ENCODE data around the gene MANF. TPM values are rescaled to one million over a fixed set of nuclear protein-coding genes. Genes with fewer than 3 reads are reported as not detected.

MANF gene
- total RNA-seq, 2 donors from 2014 or later: 25.4 to 35.6 TPM

DNA sequence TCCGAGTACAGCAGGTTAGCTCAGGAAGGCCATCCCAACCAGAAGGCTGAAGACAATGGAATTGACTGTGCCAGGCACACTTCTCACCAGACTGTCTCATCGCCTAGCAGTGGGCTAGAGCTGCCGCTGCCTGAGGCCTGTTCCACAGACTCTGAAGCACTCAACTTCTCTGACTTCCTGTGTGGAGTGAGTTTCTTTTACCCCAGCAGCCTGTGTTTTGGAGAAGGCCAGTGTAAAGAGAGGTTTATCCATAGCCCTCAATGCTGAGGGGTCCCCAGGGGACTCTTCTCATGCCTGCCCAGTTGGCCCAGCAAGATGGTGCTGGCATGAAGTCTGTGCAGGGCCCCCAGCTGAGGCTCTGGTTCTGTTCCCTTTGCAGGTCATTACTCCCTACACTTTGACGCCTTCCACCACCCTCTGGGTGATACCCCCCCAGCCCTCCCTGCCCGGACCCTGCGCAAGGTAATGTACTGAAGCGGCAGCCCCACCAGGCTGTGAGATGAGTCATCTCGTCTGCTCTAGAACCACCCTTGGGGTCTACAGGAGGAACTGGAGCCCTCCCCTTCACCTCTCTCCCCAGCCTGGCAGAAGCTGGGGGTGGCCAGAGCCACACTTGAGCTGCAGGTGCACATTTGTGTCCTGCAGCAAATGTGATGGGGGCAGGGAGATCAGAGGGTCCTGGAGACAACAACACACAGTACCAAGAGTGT, 5.2 kb upstream of the MANF start:
- Histone ChIP-seq H3K27ac (no peak overlapping the region), H3K4me1 (peaks cover 10% of the 10 kb centered on the region), H3K36me3 (replicated peaks in 1 of 2; ENCODE audit: insufficient read depth in 1 of 2, low read depth in 2 of 2) (no peaks in the 10 kb centered on the region), H3K27me3 (no peaks in the 10 kb centered on the region), H3K4me3 (no peak overlapping the region), H3K9me3 (no peaks in the 10 kb centered on the region)
- DNase-seq: no peak
- intact Hi-C loops (cut with DNase I): loop anchor here (10.0 kb wide), 1 partner anchor 745 kb away; no protein-coding TSS in a partner anchor
- ATAC-seq: no peak
- TF ChIP-seq, protein P1, sequence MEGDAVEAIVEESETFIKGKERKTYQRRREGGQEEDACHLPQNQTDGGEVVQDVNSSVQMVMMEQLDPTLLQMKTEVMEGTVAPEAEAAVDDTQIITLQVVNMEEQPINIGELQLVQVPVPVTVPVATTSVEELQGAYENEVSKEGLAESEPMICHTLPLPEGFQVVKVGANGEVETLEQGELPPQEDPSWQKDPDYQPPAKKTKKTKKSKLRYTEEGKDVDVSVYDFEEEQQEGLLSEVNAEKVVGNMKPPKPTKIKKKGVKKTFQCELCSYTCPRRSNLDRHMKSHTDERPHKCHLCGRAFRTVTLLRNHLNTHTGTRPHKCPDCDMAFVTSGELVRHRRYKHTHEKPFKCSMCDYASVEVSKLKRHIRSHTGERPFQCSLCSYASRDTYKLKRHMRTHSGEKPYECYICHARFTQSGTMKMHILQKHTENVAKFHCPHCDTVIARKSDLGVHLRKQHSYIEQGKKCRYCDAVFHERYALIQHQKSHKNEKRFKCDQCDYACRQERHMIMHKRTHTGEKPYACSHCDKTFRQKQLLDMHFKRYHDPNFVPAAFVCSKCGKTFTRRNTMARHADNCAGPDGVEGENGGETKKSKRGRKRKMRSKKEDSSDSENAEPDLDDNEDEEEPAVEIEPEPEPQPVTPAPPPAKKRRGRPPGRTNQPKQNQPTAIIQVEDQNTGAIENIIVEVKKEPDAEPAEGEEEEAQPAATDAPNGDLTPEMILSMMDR (IDR thresholded peaks at IDR 0.05): no peak
- TF ChIP-seq POLR2A (IDR thresholded peaks at IDR 0.05): no peak
- WGBS, 2 donors: 69 to 100% methylated on average over 1 to 8 of the region's 8 CpGs

GRCh38 chr3:51380601-51381332, 4.3 kb upstream of the MANF start:
- no peak for TF ChIP-seq POLR2A (IDR thresholded peaks at IDR 0.05)
- TF ChIP-seq, protein P1 (IDR thresholded peaks at IDR 0.05): no peak
- 82 to 89% methylated on average over 15 of the region's 15 CpGs for WGBS, 2 donors
- no peak for DNase-seq
- H3K9me3 ChIP-seq: no peaks in the 10 kb centered on the region
- no peaks in the 10 kb centered on the region for H3K36me3 ChIP-seq (replicated peaks in 1 of 2; ENCODE audit: insufficient read depth in 1 of 2, low read depth in 2 of 2)
- intact Hi-C loops (cut with DNase I): no loop called here
- no peaks in the 10 kb centered on the region for H3K27me3 ChIP-seq
- H3K27ac ChIP-seq: no peak overlapping the region
- H3K4me1 ChIP-seq: peaks cover 11% of the 10 kb centered on the region
- ATAC-seq: no peak
- H3K4me3 ChIP-seq: no peak overlapping the region

DNA sequence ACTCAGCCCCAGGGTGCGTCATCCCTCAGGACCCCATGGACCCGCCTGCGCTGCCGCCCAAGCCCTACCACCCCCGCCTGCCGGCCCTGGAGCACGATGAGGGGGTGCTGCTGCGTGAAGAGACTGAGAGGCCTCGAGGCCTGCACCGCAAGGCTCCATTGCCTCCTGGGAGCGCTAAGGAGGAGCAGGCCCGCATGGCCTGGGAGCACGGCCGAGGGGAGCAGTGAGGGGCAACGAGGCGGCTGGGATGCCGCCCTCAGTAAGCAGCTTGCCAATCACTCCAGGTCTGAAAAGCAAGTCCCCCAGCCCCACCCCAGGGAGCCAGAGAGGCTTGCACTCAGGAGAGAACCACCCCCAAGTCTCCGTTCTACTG, 3.8 kb upstream of the MANF start:
- Histone ChIP-seq H3K27ac (no peak overlapping the region), H3K4me1 (peaks cover 17% of the 10 kb centered on the region), H3K27me3 (no peaks in the 10 kb centered on the region), H3K36me3 (replicated peaks in 1 of 2; ENCODE audit: insufficient read depth in 1 of 2, low read depth in 2 of 2) (no peaks in the 10 kb centered on the region), H3K4me3 (no peak overlapping the region), H3K9me3 (no peaks in the 10 kb centered on the region)
- ATAC-seq: no peak
- 92 to 95% methylated on average over 17 to 18 of the region's 18 CpGs for WGBS, 2 donors
- DNase-seq: no peak
- intact Hi-C loops (cut with DNase I): no loop called here
- TF ChIP-seq, protein P1 (IDR thresholded peaks at IDR 0.05): no peak
- TF ChIP-seq POLR2A (IDR thresholded peaks at IDR 0.05): no peak

DNA sequence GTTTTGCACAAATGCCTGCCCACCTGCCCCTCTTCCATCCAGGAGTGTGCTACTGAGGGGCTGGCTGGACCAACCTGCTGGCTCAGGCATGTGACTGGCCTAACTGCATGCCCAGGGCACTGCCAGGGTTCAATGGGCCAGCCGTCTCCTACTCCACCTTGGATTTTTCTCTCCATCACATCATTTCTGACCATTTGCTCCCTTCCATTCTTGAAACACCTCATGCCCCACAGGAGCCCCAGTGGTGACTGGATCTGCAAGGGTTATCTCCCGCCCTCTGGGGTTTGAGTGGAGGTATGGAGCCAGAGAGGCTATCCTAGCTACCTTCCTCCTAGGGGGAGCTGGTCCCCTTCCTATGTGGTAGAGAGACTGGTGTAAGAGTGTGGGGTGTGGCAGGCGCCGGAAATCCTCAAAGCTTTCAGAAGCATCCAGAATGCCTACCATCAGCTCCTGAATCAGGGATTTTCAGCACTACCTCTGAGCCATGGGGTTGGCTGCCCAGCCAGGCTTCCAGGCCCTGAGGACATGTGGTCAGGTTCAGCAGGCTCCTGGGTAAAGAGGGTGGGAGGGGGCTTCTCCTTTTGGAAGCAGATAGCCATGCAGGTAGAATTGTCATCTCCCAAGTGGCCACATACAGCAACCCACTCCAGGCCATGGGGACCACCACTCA, 2.9 kb upstream of the MANF start:
- DNase-seq: no peak
- TF ChIP-seq, protein P1 (IDR thresholded peaks at IDR 0.05): no peak
- TF ChIP-seq POLR2A (IDR thresholded peaks at IDR 0.05): no peak
- intact Hi-C loops (cut with DNase I): no loop called here
- WGBS, 2 donors: 96 to 100% methylated on average over 4 of the region's 4 CpGs
- no peak overlapping the region for H3K27ac ChIP-seq
- no peak overlapping the region for H3K4me3 ChIP-seq
- peaks cover 26% of the 10 kb centered on the region for H3K4me1 ChIP-seq
- no peaks in the 10 kb centered on the region for H3K27me3 ChIP-seq
- no peaks in the 10 kb centered on the region for H3K9me3 ChIP-seq
- no peaks in the 10 kb centered on the region for H3K36me3 ChIP-seq (replicated peaks in 1 of 2; ENCODE audit: insufficient read depth in 1 of 2, low read depth in 2 of 2)
- ATAC-seq: no peak

All from body of pancreas (tissue), 4 donors.